NOMO-1 (cell line): ENCODE results near the gene RAMAC.
"Not testable (repeated sequence)": the region's sequence is repeated elsewhere in the genome, so short reads cannot be mapped to it uniquely, and the experiment has no call there.

Experiments used
- DNase-seq, 2 experiments: peaks; one replicate each; lab custom pipeline; 2025; ENCODE audit not compliant: unreplicated experiment in 2 of 2; lab: John Stamatoyannopoulos, UW

RAMAC gene

GRCh38 chr15:83011271-83012075 is 25.5 kb downstream of the RAMAC start, which contains the start of gene C15orf40:
Gene C15orf40, minus strand, starts transcription at chr15:83011639. Its CDS starts 32 bp downstream, at chr15:83011607.
- peak; percentile 77 to 92 for DNase-seq

GRCh38 chr15:83012076-83012426 is 26.0 kb downstream of the RAMAC start:
- DNase-seq: no peak

GRCh38 chr15:83012636-83013035 is 26.6 kb downstream of the RAMAC start:
- DNase-seq: peak in 1 of 2 experiments; percentile 14

GRCh38 chr15:83014205-83014653 is 28.2 kb downstream of the RAMAC start:
- no peak for DNase-seq

DNA sequence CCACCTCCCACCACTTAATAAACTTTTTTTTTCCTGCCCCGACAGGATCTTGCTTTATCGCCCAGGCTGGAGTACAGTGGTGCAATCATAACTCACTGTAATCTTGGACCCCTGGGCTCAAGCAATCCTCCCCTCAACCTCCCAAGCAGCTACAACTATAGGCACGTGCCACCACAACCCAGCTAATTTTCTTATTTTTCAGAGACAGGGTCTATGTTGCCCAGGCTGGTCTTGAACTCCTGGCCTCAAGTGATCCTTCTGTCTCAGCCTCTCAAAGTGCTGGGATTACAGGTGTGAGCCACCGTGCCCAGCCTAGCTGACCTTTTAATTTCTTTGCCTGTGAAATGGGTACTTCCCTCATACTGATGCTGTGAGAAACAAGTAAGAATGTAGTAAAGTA is 29.4 kb downstream of the RAMAC start:
- DNase-seq: no peak

DNA sequence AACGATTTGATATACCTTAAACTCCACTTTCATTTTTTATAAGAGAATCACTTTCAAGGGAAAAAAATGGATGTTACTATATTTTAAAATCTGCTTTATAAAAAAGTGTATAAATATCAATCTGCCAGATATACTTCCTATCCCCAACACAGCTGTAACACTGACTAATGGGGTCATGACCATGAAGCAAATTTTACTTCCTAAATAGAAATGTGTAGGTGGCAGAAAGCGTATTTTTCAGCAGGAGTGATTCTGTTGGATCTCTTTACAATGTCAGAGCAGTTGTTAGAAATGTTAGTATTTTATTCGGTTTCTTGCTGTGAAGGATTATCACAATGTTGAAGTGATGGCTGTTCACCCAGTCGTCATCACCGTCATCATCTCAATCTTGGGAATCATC is 30.9 kb downstream of the RAMAC start:
- no peak for DNase-seq

- DNase-seq: no peak
These were observed 32.4 kb downstream of the RAMAC start for GRCh38 chr15:83018436-83018835.

GRCh38 chr15:83030021-83030420 is 44.0 kb downstream of the RAMAC start:
- DNase-seq: no peak

- not testable (repeated sequence) for DNase-seq
These were observed 45.2 kb downstream of the RAMAC start for GRCh38 chr15:83031234-83031633.

GRCh38 chr15:83036253-83036652 is 50.2 kb downstream of the RAMAC start:
- DNase-seq: no peak

DNA sequence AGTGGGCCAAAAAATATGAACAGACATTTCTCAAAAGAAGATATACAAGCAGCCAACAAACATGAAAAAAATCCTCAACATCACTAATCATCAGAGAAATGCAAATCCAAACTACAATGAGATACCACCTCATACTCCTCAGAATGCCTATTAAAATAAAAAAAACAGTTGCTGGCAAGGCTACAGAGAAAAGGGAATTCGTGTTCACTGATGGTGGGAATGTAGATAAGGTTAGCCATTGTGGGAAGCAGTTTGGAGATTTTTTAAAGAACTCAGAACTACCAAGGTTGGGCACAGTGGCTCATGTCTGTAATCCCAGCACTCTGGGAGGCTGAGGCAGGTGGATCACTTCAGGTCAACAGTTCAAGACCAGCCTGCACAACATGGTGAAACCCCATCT is 53.2 kb downstream of the RAMAC start:
- no peak for DNase-seq
